GM19397 (cell line): ENCODE results near the gene XAGE5.
"Not testable (repeated sequence)": the region's sequence is repeated elsewhere in the genome, so short reads cannot be mapped to it uniquely, and the experiment has no call there.

Source experiments
- ATAC-seq: cut with Tn5 transposase; IDR thresholded peaks from one replicate; pipeline ENCODE4 v1.9.1; 2021; ENCODE audit warnings: mild to moderate bottlenecking, moderate library complexity; ENCODE audit not compliant: unreplicated experiment

The XAGE5 gene

GRCh38 chrX:52811065-52811625 lies at the start of gene XAGE5:
Gene XAGE5 (plus strand): TSS chrX:52811287. CDS start chrX:52812567, 1,280 bp downstream.
- ATAC-seq: no peak

- not testable (repeated sequence) for ATAC-seq
Observed at GRCh38 chrX:52765983-52766382, 45.1 kb upstream of the XAGE5 start.

GRCh38 chrX:52773504-52773903 lies 37.6 kb upstream of the XAGE5 start:
- ATAC-seq: not testable (repeated sequence)

DNA sequence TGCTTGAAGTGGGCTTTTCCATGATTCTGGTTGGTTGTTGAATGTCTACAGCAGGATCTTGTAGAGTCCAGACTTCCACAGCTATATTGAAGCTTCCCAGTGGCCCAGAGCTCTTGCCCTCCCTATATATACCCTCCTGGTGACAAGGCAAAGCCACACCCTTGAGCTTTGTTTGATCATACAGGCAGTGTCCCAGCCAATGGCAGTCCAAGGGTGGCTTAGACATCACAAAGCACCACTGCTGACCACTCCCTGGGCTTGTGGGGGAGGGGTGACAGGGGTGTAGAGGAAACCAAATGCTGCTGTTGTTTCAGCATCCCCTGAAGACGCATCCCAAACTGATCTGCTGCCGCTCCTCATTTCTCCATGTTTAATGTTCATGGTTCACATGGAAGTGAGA lies 13.8 kb upstream of the XAGE5 start, which contains the start of gene SPANXN5:
Gene SPANXN5 (minus strand): TSS at position 101 of the 400 bp plus-strand sequence. CDS start 79 bp downstream, at position 22.
- ATAC-seq: not testable (repeated sequence)

- ATAC-seq: not testable (repeated sequence)
Observed at GRCh38 chrX:52804876-52805275, 6.2 kb upstream of the XAGE5 start.

- no peak for ATAC-seq
Observed at GRCh38 chrX:52819788-52820187, 8.7 kb downstream of the XAGE5 start.

GRCh38 chrX:52821079-52821760 lies 10.1 kb downstream of the XAGE5 start:
- no peak for ATAC-seq

DNA sequence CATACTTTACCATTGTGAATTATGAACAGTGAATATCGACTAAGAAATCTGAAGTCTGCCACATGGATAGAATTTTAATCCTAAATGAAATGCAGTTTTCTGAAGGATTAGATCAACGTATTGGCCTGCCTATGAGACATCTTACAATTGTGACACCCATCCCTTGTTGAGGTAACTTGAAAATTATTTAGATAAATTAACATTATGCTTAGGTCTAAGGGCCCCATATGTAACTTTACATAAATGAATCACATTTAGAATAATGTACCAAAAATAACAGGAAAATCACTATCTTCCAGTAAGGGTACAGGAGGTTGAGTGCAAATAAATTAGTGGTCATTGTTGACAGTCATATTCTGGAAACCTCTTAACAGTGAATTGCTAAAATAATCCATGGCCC lies 13.5 kb downstream of the XAGE5 start:
- ATAC-seq: no peak

GRCh38 chrX:52830551-52830950 lies 19.5 kb downstream of the XAGE5 start:
- no peak for ATAC-seq

GRCh38 chrX:52839137-52839536 lies 28.1 kb downstream of the XAGE5 start:
- no peak for ATAC-seq

DNA sequence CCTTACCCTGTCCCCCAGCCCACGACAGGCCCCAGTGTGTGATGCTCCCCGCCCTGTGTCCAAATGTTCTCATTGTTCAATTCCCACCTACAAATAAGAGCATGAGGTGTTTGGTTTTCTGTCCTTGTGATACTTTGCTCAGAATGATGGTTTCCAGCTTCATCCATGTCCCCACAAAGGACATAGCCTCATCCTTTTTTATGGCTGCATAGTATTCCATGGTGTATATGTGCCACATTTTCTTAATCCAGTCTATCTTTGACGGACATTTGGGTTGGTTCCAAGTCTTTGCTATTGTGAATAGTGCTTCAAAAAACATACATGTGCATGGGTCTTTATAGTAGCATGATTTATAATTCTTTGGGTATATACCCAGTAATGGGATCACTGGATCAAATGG lies 32.5 kb downstream of the XAGE5 start:
- not testable (repeated sequence) for ATAC-seq

GRCh38 chrX:52852110-52852860 lies 41.2 kb downstream of the XAGE5 start:
- no peak for ATAC-seq

DNA sequence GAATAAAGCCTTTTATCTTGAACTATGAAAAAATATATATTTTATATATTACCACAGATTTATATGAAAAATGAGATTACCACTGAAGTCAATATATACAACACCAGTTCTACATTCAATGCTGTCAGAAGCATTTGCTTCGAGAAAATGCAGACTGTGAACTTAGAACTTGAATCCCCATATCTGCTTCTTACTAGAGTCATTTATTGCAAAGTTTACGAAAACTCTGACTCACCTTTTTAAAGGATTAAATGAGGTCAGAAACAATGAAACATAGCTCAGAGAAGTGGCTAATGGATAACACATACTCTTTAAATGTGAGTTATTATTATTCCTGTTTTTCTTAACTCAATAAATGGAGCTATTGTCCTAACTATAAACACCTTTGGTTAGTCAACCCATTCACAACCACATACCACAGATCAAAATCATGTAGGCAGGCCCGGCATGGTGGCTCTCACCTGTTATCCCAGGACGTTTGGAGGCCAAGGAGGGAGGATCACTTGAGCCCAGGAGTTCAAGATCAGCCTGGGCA lies 46.0 kb downstream of the XAGE5 start:
- not testable (repeated sequence) for ATAC-seq

- no peak for ATAC-seq
Observed at GRCh38 chrX:52865343-52865998, 54.4 kb downstream of the XAGE5 start.
